Activated T-cell treated with anti-CD3 and anti-CD28 coated beads, Interleukin-2, amount 50 U/mL, for 72 hours (primary cell): ENCODE data around the gene KRTAP5-10. TPM values are rescaled to one million over a fixed set of nuclear protein-coding genes. Genes with fewer than 3 reads are reported as not detected.
"Not testable (repeated sequence)": the region's sequence is repeated elsewhere in the genome, so short reads cannot be mapped to it uniquely, and the experiment has no call there.

Experiments used
- ATAC-seq, 2 donors: fragments of 150-1000 bp; cut with Tn5 transposase; replicated peaks in 1 of 2; 2 replicates each; pipeline ENCODE4 v1.10.0; 2021; ENCODE audit warnings: moderate library complexity in 2 of 2, mild to moderate bottlenecking in 1 of 2
- DNase-seq, 2 donors: peaks; one replicate each; pipeline ENCODE4 v3.0.0; 2021 to 2022; ENCODE audit warnings: mixed read lengths in 1 of 2
- H3K27ac Mint-ChIP-seq: one replicate; pipeline ENCODE4 v1.8.0; 2022; ENCODE audit warnings: mild to moderate bottlenecking, moderate library complexity, mixed read lengths
- H3K27me3 Mint-ChIP-seq: one replicate; pipeline ENCODE4 v1.8.0; 2022; ENCODE audit warnings: low read depth, mixed read lengths
- H3K36me3 Mint-ChIP-seq, 2 donors: one replicate each; pipeline ENCODE4 v1.8.0; 2022; ENCODE audit warnings: mixed read lengths in 2 of 2, mild to moderate bottlenecking in 1 of 2; ENCODE audit not compliant: insufficient read depth in 2 of 2
- H3K4me1 Mint-ChIP-seq: one replicate; pipeline ENCODE4 v1.8.0; 2022; ENCODE audit warnings: low read depth, mixed read lengths
- H3K4me3 Mint-ChIP-seq, 2 donors: one replicate each; pipeline ENCODE4 v1.8.0; 2022; ENCODE audit warnings: mild to moderate bottlenecking in 2 of 2, mixed read lengths in 2 of 2, moderate library complexity in 2 of 2
- H3K9me3 Mint-ChIP-seq, 2 donors: one replicate each; pipeline ENCODE4 v1.8.0; 2022; ENCODE audit warnings: mixed read lengths in 2 of 2
- total RNA-seq, 2 donors: library from RNA; stranded (reverse); gene quantifications; one replicate each; pipeline ENCODE4 v1.2.3, GENCODE V29; 2022

KRTAP5-10 gene
- total RNA-seq: not detected

- no peaks in the 10 kb centered on the region for H3K36me3 Mint-ChIP-seq
- H3K4me3 Mint-ChIP-seq: no peak within 1 kb of the TSS
- no peaks in the 10 kb centered on the region for H3K9me3 Mint-ChIP-seq
- peaks cover 4% of the 10 kb centered on the region for H3K4me1 Mint-ChIP-seq
- DNase-seq (no peak), ATAC-seq (no peak)
- peaks cover 50% of the 10 kb centered on the region for H3K27me3 Mint-ChIP-seq
- H3K27ac Mint-ChIP-seq: no peak within 1 kb of the TSS
These were observed at the start of gene KRTAP5-10 for GRCh38 chr11:71565263-71565662. TSS of gene KRTAP5-10 (plus strand) at chr11:71565563. CDS start at chr11:71565588, 25 bp downstream.

GRCh38 chr11:71518506-71519471 is 46.6 kb upstream of the KRTAP5-10 start:
- H3K36me3 Mint-ChIP-seq: peaks cover 1% of the 10 kb centered on the region in 2 donors
- no peak for DNase-seq
- H3K4me3 Mint-ChIP-seq: no peak overlapping the region
- peaks cover 3 to 6% of the 10 kb centered on the region in 2 donors for H3K9me3 Mint-ChIP-seq
- no peaks in the 10 kb centered on the region for H3K27me3 Mint-ChIP-seq
- H3K27ac Mint-ChIP-seq: no peak overlapping the region
- no peak for ATAC-seq
- H3K4me1 Mint-ChIP-seq: no peaks in the 10 kb centered on the region

GRCh38 chr11:71519546-71519945 is 45.8 kb upstream of the KRTAP5-10 start:
- Mint-ChIP-seq H3K4me3 (no peak overlapping the region), H3K27me3 (no peaks in the 10 kb centered on the region), H3K27ac (no peak overlapping the region), H3K4me1 (no peaks in the 10 kb centered on the region), H3K9me3 (peaks cover 3 to 6% of the 10 kb centered on the region in 2 donors), H3K36me3 (peaks cover 0 to 1% of the 10 kb centered on the region in 2 donors)
- ATAC-seq: no peak
- no peak for DNase-seq

GRCh38 chr11:71525188-71525937 is 40.0 kb upstream of the KRTAP5-10 start:
- peaks cover under 1% of the 10 kb centered on the region for H3K27me3 Mint-ChIP-seq
- peaks cover 3 to 6% of the 10 kb centered on the region in 2 donors for H3K9me3 Mint-ChIP-seq
- no peaks in the 10 kb centered on the region for H3K4me1 Mint-ChIP-seq
- DNase-seq: no peak
- ATAC-seq: no peak
- H3K36me3 Mint-ChIP-seq: peaks cover 0 to 1% of the 10 kb centered on the region in 2 donors
- H3K27ac Mint-ChIP-seq: no peak overlapping the region
- no peak overlapping the region for H3K4me3 Mint-ChIP-seq

GRCh38 chr11:71525938-71526495 is 39.3 kb upstream of the KRTAP5-10 start:
- H3K4me1 Mint-ChIP-seq: no peaks in the 10 kb centered on the region
- peaks cover 3 to 6% of the 10 kb centered on the region in 2 donors for H3K9me3 Mint-ChIP-seq
- ATAC-seq: no peak
- H3K27me3 Mint-ChIP-seq: peaks cover 7% of the 10 kb centered on the region
- peaks cover 0 to 1% of the 10 kb centered on the region in 2 donors for H3K36me3 Mint-ChIP-seq
- H3K27ac Mint-ChIP-seq: no peak overlapping the region
- no peak for DNase-seq
- no peak overlapping the region for H3K4me3 Mint-ChIP-seq

- H3K36me3 Mint-ChIP-seq, H3K9me3 Mint-ChIP-seq, H3K4me1 Mint-ChIP-seq, H3K27me3 Mint-ChIP-seq, ATAC-seq, H3K4me3 Mint-ChIP-seq, H3K27ac Mint-ChIP-seq, DNase-seq: not testable (repeated sequence)
These were observed 38.4 kb upstream of the KRTAP5-10 start, which contains the start of gene KRTAP5-7 for GRCh38 chr11:71526796-71527575. TSS of gene KRTAP5-7 (plus strand) at chr11:71527267. CDS start at chr11:71527301, 34 bp downstream.

GRCh38 chr11:71527576-71528210 is 37.7 kb upstream of the KRTAP5-10 start:
- H3K4me1 Mint-ChIP-seq: no peaks in the 10 kb centered on the region
- no peaks in the 10 kb centered on the region for H3K36me3 Mint-ChIP-seq
- no peak overlapping the region for H3K4me3 Mint-ChIP-seq
- no peak overlapping the region for H3K27ac Mint-ChIP-seq
- no peaks in the 10 kb centered on the region for H3K9me3 Mint-ChIP-seq
- peaks cover 7% of the 10 kb centered on the region for H3K27me3 Mint-ChIP-seq
- ATAC-seq: no peak
- DNase-seq: no peak

GRCh38 chr11:71530602-71531001 is 34.8 kb upstream of the KRTAP5-10 start:
- Mint-ChIP-seq H3K9me3 (no peaks in the 10 kb centered on the region), H3K4me3 (no peak overlapping the region), H3K36me3 (no peaks in the 10 kb centered on the region), H3K27ac (no peak overlapping the region), H3K4me1 (no peaks in the 10 kb centered on the region), H3K27me3 (peaks cover 7% of the 10 kb centered on the region)
- DNase-seq (no peak), ATAC-seq (no peak)

- H3K4me3 Mint-ChIP-seq: no peak overlapping the region
- no peak overlapping the region for H3K27ac Mint-ChIP-seq
- H3K27me3 Mint-ChIP-seq: peaks cover 7% of the 10 kb centered on the region
- no peak for ATAC-seq
- H3K4me1 Mint-ChIP-seq: no peaks in the 10 kb centered on the region
- H3K36me3 Mint-ChIP-seq: no peaks in the 10 kb centered on the region
- DNase-seq: no peak
- no peaks in the 10 kb centered on the region for H3K9me3 Mint-ChIP-seq
These were observed 33.2 kb upstream of the KRTAP5-10 start for GRCh38 chr11:71532036-71532610.

GRCh38 chr11:71534711-71535608 is 30.4 kb upstream of the KRTAP5-10 start:
- not testable (repeated sequence) for DNase-seq, ATAC-seq, H3K9me3 Mint-ChIP-seq, H3K27me3 Mint-ChIP-seq, H3K27ac Mint-ChIP-seq, H3K36me3 Mint-ChIP-seq, H3K4me3 Mint-ChIP-seq, H3K4me1 Mint-ChIP-seq

GRCh38 chr11:71535825-71536224 is 29.5 kb upstream of the KRTAP5-10 start:
- H3K27ac Mint-ChIP-seq: no peak overlapping the region
- H3K36me3 Mint-ChIP-seq: peaks cover under 1 to 3% of the 10 kb centered on the region in 2 donors
- H3K27me3 Mint-ChIP-seq: peaks cover 1% of the 10 kb centered on the region
- H3K4me3 Mint-ChIP-seq: no peak overlapping the region
- H3K9me3 Mint-ChIP-seq: peaks cover 3% of the 10 kb centered on the region in 2 donors
- peaks cover 4% of the 10 kb centered on the region for H3K4me1 Mint-ChIP-seq
- DNase-seq (no peak), ATAC-seq (no peak)
